DND-41 (cell line): ENCODE measurements around the gene HOXA4.
A peak's percentile ranks its signal among the peaks of the same experiment; 100 is the strongest.

Source experiments
- ATAC-seq: fragments of 200-7000 bp; cut with Tn5 transposase; 3 replicates; pipeline ENCODE4 v1.9.1; 2021; ENCODE audit warnings: low read depth; ENCODE audit not compliant: insufficient read depth
- DNase-seq: peaks from one replicate; pipeline ENCODE4 v3.0.0-alpha.2; 2020
- H2AFZ ChIP-seq: 2 replicates; pipeline ENCODE4 v1.6.0; 2012; ENCODE audit warnings: low read depth, low read length
- H3K27ac ChIP-seq: 2 replicates; pipeline ENCODE4 v1.5.1; 2012; ENCODE audit warnings: low read length, inconsistent platforms
- H3K27me3 ChIP-seq: fragments of 200-600 bp; sonication (generic); 2 replicates; pipeline ENCODE4 v1.6.0; 2012; ENCODE audit warnings: low read length, mild to moderate bottlenecking, inconsistent platforms; ENCODE audit not compliant: insufficient read depth, poor library complexity
- H3K36me3 ChIP-seq: 2 replicates; pipeline ENCODE4 v1.5.1; 2012; ENCODE audit warnings: low read length, inconsistent platforms; ENCODE audit not compliant: insufficient read depth
- H3K4me1 ChIP-seq: 2 replicates; pipeline ENCODE4 v1.5.1; 2012; ENCODE audit warnings: mild to moderate bottlenecking, low read length; ENCODE audit not compliant: insufficient read depth
- H3K4me2 ChIP-seq: 2 replicates; pipeline ENCODE4 v1.6.0; 2012; ENCODE audit warnings: mild to moderate bottlenecking, moderate library complexity, low read length, inconsistent platforms; ENCODE audit not compliant: insufficient read depth
- H3K4me3 ChIP-seq, 2 experiments: fragments of 200-600 bp in 1 of 2; shearing (Covaris generic) in 1 of 2; 2 replicates each; pipeline ENCODE4 v1.5.1; 2012 to 2016; ENCODE audit warnings: inconsistent platforms in 2 of 2, low read length in 2 of 2, mild to moderate bottlenecking in 2 of 2, low read depth in 1 of 2, moderate library complexity in 1 of 2
- H3K79me2 ChIP-seq: 2 replicates; pipeline ENCODE4 v1.6.0; 2012; ENCODE audit warnings: low read length, inconsistent platforms; ENCODE audit not compliant: insufficient read depth
- H3K9ac ChIP-seq: 2 replicates; pipeline ENCODE4 v1.6.0; 2012; ENCODE audit warnings: low read depth, mild to moderate bottlenecking, inconsistent platforms, low read length, moderate library complexity
- H3K9me3 ChIP-seq: 2 replicates; pipeline ENCODE4 v1.5.1; 2012; ENCODE audit warnings: low read length, moderate library complexity, mild to moderate bottlenecking, inconsistent platforms; ENCODE audit not compliant: insufficient read depth, severe bottlenecking
- H4K20me1 ChIP-seq: 2 replicates; pipeline ENCODE4 v1.6.0; 2012; ENCODE audit warnings: low read length; ENCODE audit not compliant: insufficient read depth
- CTCF ChIP-seq: IDR thresholded peaks from 2 replicates; pipeline ENCODE4 v1.5.1; 2012; ENCODE audit warnings: borderline replicate concordance, low read length, moderate library complexity, mild to moderate bottlenecking; ENCODE audit not compliant: poor library complexity, severe bottlenecking; ENCODE audit errors: extremely low read depth
- EZH2 ChIP-seq: IDR thresholded peaks from 3 replicates; pipeline ENCODE4 v1.6.1; 2012; ENCODE audit warnings: borderline replicate concordance, low read depth, mild to moderate bottlenecking, moderate library complexity, low read length, inconsistent platforms; ENCODE audit not compliant: severe bottlenecking

HOXA4 gene

DNA sequence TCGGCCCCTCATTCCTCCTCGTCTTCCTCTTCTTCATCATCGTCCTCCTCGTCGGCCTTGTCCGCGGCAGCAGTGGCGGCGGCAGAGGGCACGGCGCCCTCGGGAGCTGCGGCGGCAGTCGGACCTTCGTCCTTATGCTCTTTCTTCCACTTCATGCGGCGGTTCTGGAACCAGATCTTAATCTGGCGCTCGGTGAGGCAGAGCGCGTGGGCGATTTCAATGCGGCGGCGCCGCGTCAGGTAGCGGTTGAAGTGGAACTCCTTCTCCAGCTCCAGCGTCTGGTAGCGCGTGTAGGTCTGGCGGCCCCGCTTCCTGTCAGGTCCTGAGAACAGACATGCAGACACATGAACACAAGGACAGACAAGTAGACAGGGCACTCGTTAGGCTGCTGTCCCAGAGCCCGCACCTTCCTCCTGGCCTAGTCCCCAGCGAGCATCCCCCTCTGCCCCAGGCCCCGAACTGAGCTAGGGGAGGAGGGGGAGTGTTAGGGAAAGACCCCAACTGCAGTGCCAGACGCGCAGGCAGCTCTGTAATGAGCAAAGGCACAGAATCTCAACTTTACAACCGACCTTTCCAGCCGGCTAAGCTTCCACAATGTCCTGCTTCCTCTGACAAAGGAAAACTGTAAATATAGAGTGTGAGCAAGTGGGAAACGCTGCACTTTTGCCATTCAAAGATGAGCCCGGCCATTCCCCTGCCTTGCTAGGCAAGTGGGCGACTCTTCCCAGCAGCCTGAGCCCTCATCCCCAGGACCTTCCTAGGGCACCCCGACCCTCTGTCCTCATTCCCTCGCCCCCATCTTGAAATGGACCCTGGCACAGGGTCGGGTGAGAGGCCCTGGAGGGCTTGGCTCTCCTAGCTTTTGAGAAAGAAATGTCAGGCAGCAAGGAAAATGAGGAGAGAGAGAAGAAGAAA, 24.6 kb upstream of the HOXA4 start:
- peak overlapping the region; percentile 92 for H2AFZ ChIP-seq
- no peak for TF ChIP-seq EZH2
- TF ChIP-seq CTCF: no peak
- H3K4me1 ChIP-seq: peaks cover 29% of the 10 kb centered on the region
- peak overlapping the region; percentile 46 to 70 for H3K4me3 ChIP-seq
- H3K27ac ChIP-seq: peak overlapping the region; percentile 91
- no peaks in the 10 kb centered on the region for H3K36me3 ChIP-seq
- no peaks in the 10 kb centered on the region for H3K27me3 ChIP-seq
- DNase-seq (no peak), ATAC-seq (no peak)
- peak overlapping the region; percentile 74 for H3K4me2 ChIP-seq
- H4K20me1 ChIP-seq: no peaks in the 10 kb centered on the region
- peaks cover 14% of the 10 kb centered on the region for H3K79me2 ChIP-seq
- peak overlapping the region; percentile 86 for H3K9ac ChIP-seq
- no peaks in the 10 kb centered on the region for H3K9me3 ChIP-seq

DNA sequence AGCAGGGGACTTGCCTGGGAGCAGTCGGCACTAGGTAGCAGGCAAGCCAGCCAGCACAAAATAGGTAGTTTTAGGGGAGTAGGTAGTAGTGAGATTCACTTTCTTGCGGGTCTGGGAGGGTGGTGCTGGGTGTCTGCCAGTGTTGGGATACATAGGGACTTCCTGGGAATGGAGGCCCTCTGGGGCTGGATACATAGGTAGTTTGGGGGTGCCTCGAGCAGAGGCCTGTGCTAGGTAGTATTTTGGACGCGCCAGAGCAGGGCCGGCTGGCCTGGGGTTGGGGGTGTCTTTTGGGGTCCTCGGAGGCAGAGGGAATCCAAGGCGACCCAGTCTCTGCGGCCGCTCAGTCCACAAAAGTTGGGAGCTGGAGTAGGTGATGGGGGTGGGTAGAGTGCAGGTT, 23.8 kb upstream of the HOXA4 start:
- no peaks in the 10 kb centered on the region for H3K27me3 ChIP-seq
- H3K27ac ChIP-seq: no peak overlapping the region
- H3K9ac ChIP-seq: no peak overlapping the region
- peaks cover 22% of the 10 kb centered on the region for H3K79me2 ChIP-seq
- TF ChIP-seq EZH2 (no peak), CTCF (no peak)
- H2AFZ ChIP-seq: no peak overlapping the region
- no peak for ATAC-seq
- no peaks in the 10 kb centered on the region for H4K20me1 ChIP-seq
- H3K9me3 ChIP-seq: no peaks in the 10 kb centered on the region
- H3K4me1 ChIP-seq: peaks cover 31% of the 10 kb centered on the region
- no peaks in the 10 kb centered on the region for H3K36me3 ChIP-seq
- no peak overlapping the region for H3K4me2 ChIP-seq
- no peak overlapping the region for H3K4me3 ChIP-seq
- no peak for DNase-seq

- no peaks in the 10 kb centered on the region for H3K9me3 ChIP-seq
- no peak overlapping the region for H2AFZ ChIP-seq
- no peak overlapping the region for H3K4me3 ChIP-seq
- peaks cover 40% of the 10 kb centered on the region for H3K4me1 ChIP-seq
- no peak overlapping the region for H3K4me2 ChIP-seq
- H3K79me2 ChIP-seq: peaks cover 31% of the 10 kb centered on the region
- H3K27ac ChIP-seq: no peak overlapping the region
- no peak for DNase-seq
- no peak for TF ChIP-seq CTCF
- no peak for TF ChIP-seq EZH2
- no peaks in the 10 kb centered on the region for H3K36me3 ChIP-seq
- no peaks in the 10 kb centered on the region for H4K20me1 ChIP-seq
- no peak for ATAC-seq
- H3K9ac ChIP-seq: no peak overlapping the region
- no peaks in the 10 kb centered on the region for H3K27me3 ChIP-seq
Observed at GRCh38 chr7:27153526-27153925, 23.0 kb upstream of the HOXA4 start.
